Activated T-cell treated with anti-CD3 and anti-CD28 coated beads for 1 hour (primary cell): ENCODE results near the gene MT1B.
"Not testable (repeated sequence)": the region's sequence is repeated elsewhere in the genome, so short reads cannot be mapped to it uniquely, and the experiment has no call there.

Experiments used
- DNase-seq: peaks from one replicate; pipeline ENCODE4 v3.0.0-alpha.2; 2020; ENCODE audit warnings: low read depth

MT1B gene

DNA sequence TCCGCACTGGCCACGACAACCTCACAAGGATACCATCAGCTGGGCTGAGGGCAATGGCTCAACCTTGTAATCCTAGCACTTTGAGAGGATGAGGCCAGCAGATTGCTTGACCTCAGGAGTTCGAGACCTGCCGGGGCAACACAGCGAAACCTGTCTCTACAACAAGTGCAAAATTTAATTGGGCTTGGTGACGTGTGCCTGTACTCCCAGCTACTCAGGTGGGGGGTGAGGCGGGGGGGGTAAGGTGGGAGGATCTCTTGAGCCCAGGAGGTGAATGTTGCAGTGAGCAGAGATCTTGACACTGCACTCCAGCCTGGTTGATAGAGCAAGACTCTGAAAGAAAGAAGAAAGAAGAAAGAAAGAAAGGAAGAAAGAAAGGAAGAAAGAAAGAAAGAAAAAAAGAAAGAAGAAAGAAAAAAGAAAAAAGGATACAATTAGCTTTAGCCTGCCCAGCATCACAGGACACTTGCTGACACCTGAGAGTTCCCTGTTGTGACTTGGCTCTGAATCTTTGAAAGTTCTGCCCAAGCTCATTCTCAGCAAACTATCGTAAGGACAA lies 31.3 kb upstream of the MT1B start:
- DNase-seq = no peak

DNA sequence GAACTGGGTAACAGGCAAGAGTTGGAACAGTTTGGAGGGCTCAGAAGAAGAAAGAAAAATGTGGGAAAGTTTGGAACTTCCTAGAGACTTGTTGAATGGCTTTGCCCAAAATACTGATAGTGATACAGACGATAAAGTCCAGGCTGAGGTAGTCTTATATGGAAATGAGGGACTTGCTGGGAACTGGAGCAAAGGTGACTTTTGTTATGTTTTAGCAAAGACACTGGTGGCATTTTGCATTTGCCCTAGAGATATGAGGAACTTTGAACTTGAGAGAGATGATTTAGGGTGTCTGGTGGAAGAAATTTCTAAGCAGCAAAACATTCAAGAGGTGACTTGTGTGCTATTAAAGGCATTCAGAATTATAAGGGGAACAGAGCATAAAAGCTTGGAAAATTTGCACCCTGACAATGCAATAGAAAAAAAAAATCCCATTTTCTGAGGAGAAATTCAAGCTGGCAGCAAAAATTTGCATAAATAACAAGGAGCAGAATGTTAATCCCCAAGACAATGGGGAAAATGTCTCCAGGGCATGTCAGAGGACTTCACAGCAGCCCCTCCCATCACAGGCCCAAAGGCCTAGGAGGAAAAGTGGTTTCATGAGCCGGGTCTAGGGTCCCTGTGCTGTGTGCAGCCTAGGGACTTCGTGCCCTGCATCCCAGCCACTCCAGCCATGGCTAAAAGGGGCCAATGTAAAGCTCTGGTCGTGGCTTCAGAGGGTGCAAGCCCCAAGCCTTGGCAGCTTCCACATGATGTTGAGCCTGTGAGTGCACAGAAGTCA lies 29.8 kb upstream of the MT1B start:
- DNase-seq = not testable (repeated sequence)

GRCh38 chr16:56623184-56623583 lies 28.5 kb upstream of the MT1B start:
- not testable (repeated sequence) for DNase-seq

- no peak for DNase-seq
These were observed 28.0 kb upstream of the MT1B start for GRCh38 chr16:56623637-56624036.

GRCh38 chr16:56625140-56625942 lies 26.3 kb upstream of the MT1B start, which contains the start of gene MT1E:
Gene MT1E (plus strand): TSS chr16:56625781. CDS start chr16:56625852, 71 bp downstream.
- no peak for DNase-seq

- DNase-seq = no peak
These were observed 25.6 kb upstream of the MT1B start for GRCh38 chr16:56625943-56626654.

GRCh38 chr16:56626685-56627084 lies 25.0 kb upstream of the MT1B start:
- no peak for DNase-seq

DNA sequence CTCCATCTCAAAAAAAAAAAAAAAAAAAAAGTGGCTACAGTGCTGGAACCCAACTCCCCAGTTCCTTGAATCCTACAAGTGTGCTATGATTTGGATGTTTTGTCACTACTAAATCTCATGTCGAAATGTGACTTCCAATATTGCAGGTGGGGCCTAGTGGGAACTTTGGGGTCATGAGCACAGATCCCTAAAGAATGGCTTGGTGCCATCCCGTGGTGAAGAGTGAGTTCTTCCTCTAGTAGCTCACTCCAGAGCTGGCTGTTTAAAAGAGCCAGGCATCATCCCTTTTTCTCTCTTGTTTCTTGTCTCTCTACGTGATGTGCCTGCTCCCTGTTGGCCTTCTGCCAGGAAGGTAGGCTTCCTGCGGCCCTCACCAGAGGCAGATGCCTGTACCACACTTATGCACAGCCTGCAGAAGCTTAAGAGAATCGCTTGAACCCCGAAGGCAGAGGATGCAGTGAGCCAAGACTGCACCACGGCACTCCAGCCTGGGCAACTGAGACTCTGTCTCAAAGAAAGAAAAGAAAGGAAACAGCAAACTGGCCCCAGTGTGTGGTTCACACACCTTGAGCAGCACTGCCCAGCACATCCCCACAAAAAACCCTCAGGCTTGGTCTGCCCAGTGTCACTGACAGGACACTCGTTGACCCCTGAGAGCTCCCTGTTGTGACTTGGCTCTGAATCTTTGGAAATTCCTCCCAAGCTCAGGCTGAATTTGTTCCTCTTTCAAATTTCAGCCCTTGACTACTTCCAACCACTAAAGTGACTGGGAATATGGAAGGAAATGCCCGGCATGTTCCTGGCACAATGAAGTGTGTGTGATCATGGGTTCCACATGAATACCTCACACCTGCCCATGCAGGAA lies 23.0 kb upstream of the MT1B start:
- no peak for DNase-seq

DNA sequence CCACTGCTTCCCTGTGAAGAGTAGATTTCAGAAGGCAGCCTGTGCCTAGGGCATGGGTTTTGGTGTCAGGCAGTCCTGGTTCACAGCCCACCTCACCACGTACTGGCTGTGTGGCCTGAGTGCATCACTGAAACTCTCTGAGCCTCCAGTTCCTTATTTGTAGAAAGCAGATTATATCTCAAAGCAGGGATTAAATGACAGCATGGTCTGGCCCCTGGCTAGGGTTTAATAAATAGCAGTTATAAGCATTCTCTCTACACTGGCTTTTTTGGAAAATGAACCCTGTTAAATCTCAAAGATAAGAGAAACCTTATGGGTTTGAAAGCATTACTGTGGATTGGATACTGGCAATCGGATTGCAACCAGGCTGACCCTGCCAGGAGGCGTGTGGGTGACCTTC lies 22.2 kb upstream of the MT1B start:
- no peak for DNase-seq

GRCh38 chr16:56630134-56630533 lies 21.6 kb upstream of the MT1B start:
- DNase-seq = no peak

- DNase-seq = no peak
These were observed 20.5 kb upstream of the MT1B start for GRCh38 chr16:56631197-56631596.

DNA sequence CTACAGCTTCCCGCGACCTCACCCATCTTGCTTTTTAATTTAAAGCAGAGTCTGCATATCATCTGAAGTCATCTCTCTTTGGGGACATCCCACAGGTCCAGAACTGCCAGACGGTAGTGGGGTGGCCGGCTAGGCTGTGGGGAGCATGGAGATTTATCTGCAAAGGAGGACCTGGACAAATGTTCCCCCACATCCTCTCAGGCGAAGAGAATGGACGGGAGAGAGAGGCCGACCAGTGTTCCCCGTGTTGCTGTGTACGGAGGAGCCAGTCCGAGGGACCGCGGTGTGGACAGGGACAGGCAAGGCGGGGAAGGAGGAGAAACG lies 19.9 kb upstream of the MT1B start:
- DNase-seq = no peak

DNA sequence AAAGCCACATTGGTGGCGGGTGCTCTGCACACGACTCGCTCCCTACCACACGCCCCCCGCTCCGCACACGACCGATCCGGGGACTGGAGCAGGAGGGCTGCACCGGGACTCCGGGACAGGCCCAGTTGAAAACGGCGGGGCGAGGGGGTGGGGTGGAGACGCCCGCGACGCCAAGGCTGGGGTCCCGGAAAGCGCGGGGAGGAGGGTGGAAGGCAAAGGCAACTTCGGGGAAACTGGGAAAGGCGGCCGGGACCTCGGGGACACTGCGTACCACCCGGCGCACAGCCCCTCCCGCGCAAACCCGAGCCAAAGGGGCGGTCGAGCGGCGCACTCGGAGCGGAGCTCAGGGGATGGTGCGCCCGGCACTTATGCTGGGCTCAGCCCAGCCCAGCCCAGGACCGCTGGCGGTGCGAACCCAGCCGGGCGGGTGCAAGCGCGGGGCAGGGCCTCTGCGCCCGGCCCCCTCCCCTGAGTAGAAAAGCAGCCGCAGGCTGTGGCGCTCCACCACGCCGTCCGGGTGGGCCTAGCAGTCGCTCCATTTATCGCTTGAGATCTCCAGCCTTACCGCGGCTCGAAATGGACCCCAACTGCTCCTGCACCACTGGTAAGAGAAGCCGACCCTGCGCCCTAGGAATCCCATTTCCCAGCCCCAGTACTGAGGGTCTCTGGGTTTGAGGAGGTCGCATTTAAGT lies 19.4 kb upstream of the MT1B start, which contains the start of gene MT1M:
MT1M (plus strand) TSS at position 504 of the 692 bp plus-strand sequence; CDS start at position 577, 73 bp downstream.
- DNase-seq = no peak

DNA sequence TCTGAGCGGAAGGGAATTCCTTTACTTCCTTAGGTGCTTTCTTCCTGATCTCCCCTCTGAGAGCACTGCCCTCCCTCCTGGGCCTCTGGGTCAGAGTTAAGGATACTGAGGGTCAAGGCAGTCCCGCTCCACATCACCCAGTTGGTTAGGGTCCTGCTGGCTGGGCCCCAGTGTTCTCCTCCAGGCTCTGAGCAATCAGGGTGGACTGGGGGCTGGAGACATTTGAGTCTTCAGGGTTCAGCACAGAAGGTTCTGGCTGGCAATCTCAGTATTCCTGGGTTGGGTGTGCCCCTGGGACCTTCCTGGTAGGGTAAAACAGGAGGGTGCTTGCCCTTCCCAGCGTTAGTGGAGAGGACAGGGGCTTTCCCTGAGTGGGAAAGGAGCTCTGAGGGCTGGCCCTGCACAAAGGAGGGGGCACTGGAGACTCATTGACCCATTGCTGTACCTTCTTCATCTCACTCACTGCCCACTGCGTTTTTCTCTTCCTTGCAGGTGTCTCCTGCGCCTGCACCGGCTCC lies 18.8 kb upstream of the MT1B start:
- no peak for DNase-seq

DNA sequence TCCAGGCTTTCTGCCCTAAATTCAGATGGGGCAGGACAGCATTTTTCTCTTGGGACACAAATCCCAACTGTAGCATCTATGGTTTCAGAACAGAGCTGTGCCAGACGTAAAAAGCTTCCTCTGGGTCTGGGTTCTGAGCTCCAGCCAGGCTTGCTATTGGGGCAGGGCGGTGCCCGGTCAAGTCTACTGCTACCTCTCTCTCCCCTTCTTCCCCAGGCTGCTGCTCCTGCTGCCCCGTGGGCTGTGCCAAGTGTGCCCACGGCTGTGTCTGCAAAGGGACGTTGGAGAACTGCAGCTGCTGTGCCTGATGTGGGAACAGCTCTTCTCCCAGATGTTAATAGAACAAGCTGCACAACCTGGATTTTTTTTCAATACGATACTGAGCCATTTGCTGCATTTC lies 18.2 kb upstream of the MT1B start:
- DNase-seq = no peak

- no peak for DNase-seq
These were observed 16.8 kb upstream of the MT1B start for GRCh38 chr16:56634715-56635440.

DNA sequence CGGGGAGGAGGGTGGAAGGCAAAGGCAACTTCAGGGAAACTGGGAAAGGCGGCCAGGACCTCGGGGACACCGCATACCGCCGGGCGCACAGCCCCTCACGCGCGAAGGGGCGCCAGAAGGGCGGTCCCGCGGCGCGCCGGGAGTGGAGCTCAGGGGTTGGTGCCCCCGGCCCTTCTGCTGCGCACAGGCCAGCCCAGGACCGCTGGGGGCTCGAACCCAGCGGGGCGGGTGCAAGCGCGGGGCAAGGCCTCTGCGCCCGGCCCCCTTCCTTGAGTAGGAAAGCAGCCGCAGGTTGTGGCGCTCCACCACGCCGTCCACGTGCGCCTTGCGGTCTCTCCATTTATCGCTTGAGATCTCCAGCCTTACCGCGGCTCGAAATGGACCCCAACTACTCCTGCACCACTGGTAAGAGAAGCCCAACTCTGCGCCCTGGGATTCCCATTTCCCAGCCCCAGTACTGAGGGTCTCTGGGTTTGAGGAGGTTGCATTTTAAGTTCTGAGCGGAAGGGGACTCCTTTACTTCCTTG lies 16.2 kb upstream of the MT1B start:
- no peak for DNase-seq

- DNase-seq = no peak
These were observed 14.9 kb upstream of the MT1B start for GRCh38 chr16:56636616-56637413.
